ENCODE measurements around the gene LIN7A.
"Not testable (repeated sequence)": the region's sequence is repeated elsewhere in the genome, so short reads cannot be mapped to it uniquely, and the experiment has no call there.

LIN7A gene

DNA sequence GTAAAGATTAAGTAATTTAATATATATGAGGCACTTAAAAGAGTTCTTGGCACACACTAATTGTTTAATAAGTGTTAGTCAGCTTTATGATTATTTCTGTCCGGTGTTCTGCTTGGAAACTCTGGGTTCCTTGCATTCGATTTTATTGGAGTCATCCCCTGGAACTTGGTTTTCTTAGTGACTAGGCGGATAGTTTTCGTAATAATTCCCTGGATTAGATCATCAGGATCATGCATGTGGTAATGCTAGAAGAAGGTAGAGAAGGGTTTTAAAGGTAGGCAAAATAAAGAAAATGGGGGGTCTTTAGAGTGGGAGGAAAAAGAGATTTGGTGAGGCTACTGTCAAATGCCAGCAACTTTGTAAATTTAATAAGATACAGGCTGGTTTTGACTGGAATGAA is 132.6 kb downstream of the LIN7A start:
- no peaks in the 10 kb centered on the region for H3K36me3 ChIP-seq (replicated peaks)
- in situ Hi-C loops (cut with HindIII; ENCODE audit: low pct_ligation_motif_present, low sequenced_read_pairs): no loop called here

DNA sequence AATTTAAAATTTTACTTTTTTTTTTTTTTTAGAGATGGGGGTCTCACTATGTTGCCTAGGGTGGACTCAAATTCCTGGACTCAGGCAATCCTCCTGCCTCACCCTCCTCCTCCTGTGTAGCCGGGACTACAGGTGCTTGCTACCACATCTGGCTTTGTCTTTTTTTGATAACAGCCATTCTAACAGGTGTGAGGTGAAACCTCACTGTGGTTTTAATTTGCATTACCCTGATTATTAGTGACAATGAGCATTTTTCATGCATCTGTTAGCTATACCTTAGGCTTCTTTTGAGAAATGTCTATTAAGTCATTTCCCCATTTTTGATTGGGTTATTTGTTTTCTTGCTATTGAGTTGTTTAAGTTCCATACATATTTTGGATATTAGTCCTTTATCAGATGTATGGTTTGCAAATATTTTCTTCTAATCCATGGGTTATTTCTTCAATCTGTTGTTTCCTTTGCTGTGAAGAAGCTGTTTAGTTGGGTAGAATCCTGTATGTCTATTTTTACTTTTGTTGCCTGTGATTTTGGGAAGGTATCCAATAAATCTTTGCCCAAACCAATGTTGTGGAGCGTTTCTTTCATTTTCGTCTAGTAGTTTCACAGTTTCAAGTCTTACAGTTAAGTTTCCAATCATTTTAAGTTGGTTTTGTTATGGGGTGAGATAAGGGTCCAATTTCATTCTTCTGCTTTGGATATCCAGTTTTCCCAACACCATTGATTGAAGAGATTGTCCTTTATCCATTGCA is 134.9 kb downstream of the LIN7A start:
- no peak for DNase-seq
- no peak overlapping the region for H3K27ac ChIP-seq
- H3K27me3 ChIP-seq (replicated peaks): no peaks in the 10 kb centered on the region
- in situ Hi-C loops (cut with HindIII; ENCODE audit: low pct_ligation_motif_present, low sequenced_read_pairs): no loop called here
- no peaks in the 10 kb centered on the region for H3K36me3 ChIP-seq (replicated peaks)
- H3K4me3 ChIP-seq (ENCODE audit: low read depth, low read length): no peak overlapping the region
- TF ChIP-seq, protein P1, sequence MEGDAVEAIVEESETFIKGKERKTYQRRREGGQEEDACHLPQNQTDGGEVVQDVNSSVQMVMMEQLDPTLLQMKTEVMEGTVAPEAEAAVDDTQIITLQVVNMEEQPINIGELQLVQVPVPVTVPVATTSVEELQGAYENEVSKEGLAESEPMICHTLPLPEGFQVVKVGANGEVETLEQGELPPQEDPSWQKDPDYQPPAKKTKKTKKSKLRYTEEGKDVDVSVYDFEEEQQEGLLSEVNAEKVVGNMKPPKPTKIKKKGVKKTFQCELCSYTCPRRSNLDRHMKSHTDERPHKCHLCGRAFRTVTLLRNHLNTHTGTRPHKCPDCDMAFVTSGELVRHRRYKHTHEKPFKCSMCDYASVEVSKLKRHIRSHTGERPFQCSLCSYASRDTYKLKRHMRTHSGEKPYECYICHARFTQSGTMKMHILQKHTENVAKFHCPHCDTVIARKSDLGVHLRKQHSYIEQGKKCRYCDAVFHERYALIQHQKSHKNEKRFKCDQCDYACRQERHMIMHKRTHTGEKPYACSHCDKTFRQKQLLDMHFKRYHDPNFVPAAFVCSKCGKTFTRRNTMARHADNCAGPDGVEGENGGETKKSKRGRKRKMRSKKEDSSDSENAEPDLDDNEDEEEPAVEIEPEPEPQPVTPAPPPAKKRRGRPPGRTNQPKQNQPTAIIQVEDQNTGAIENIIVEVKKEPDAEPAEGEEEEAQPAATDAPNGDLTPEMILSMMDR (IDR thresholded peaks at IDR 0.05; ENCODE audit: low read depth, low read length, missing control alignments): no peak

More for the DNA sequence above, 132.6 kb downstream of the LIN7A start:
- H3K4me3 ChIP-seq (ENCODE audit: low read depth, low read length): no peak overlapping the region
- H3K27ac ChIP-seq: no peak overlapping the region
- DNase-seq: no peak
- H3K27me3 ChIP-seq (replicated peaks): no peaks in the 10 kb centered on the region
- TF ChIP-seq, protein P1 (IDR thresholded peaks at IDR 0.05; ENCODE audit: low read depth, low read length, missing control alignments): no peak

- no peak overlapping the region for H3K4me3 ChIP-seq (ENCODE audit: low read depth, low read length)
- DNase-seq: no peak
- TF ChIP-seq, protein P1 (IDR thresholded peaks at IDR 0.05; ENCODE audit: low read depth, low read length, missing control alignments): no peak
- no peaks in the 10 kb centered on the region for H3K27me3 ChIP-seq (replicated peaks)
- no peak overlapping the region for H3K27ac ChIP-seq
- H3K36me3 ChIP-seq (replicated peaks): no peaks in the 10 kb centered on the region
- in situ Hi-C loops (cut with HindIII; ENCODE audit: low pct_ligation_motif_present, low sequenced_read_pairs): no loop called here
These were observed 139.5 kb downstream of the LIN7A start for GRCh38 chr12:80798281-80798680.

- in situ Hi-C loops (cut with HindIII; ENCODE audit: low pct_ligation_motif_present, low sequenced_read_pairs): no loop called here
- H3K4me3 ChIP-seq (ENCODE audit: low read depth, low read length): no peak overlapping the region
- DNase-seq: no peak
- TF ChIP-seq, protein P1 (IDR thresholded peaks at IDR 0.05; ENCODE audit: low read depth, low read length, missing control alignments): no peak
- H3K36me3 ChIP-seq (replicated peaks): no peaks in the 10 kb centered on the region
- no peak overlapping the region for H3K27ac ChIP-seq
- no peaks in the 10 kb centered on the region for H3K27me3 ChIP-seq (replicated peaks)
These were observed 143.2 kb downstream of the LIN7A start for GRCh38 chr12:80794551-80794950.

GRCh38 chr12:80792861-80793260 is 144.9 kb downstream of the LIN7A start:
- Histone ChIP-seq H3K4me3 (ENCODE audit: low read depth, low read length) (no peak overlapping the region), H3K27ac (no peak overlapping the region), H3K36me3 (replicated peaks) (no peaks in the 10 kb centered on the region), H3K27me3 (replicated peaks) (no peaks in the 10 kb centered on the region)
- in situ Hi-C loops (cut with HindIII; ENCODE audit: low pct_ligation_motif_present, low sequenced_read_pairs): no loop called here
- no peak for DNase-seq
- TF ChIP-seq, protein P1 (IDR thresholded peaks at IDR 0.05; ENCODE audit: low read depth, low read length, missing control alignments): no peak

GRCh38 chr12:80791863-80792262 is 145.9 kb downstream of the LIN7A start:
- Histone ChIP-seq H3K27ac (no peak overlapping the region), H3K4me3 (ENCODE audit: low read depth, low read length) (no peak overlapping the region), H3K36me3 (replicated peaks) (no peaks in the 10 kb centered on the region), H3K27me3 (replicated peaks) (no peaks in the 10 kb centered on the region)
- in situ Hi-C loops (cut with HindIII; ENCODE audit: low pct_ligation_motif_present, low sequenced_read_pairs): no loop called here
- DNase-seq: no peak
- TF ChIP-seq, protein P1 (IDR thresholded peaks at IDR 0.05; ENCODE audit: low read depth, low read length, missing control alignments): no peak

GRCh38 chr12:80788407-80788806 is 149.3 kb downstream of the LIN7A start:
- in situ Hi-C loops (cut with HindIII; ENCODE audit: low pct_ligation_motif_present, low sequenced_read_pairs); DNase-seq; H3K4me3 ChIP-seq (ENCODE audit: low read depth, low read length); H3K36me3 ChIP-seq (replicated peaks); H3K27ac ChIP-seq; H3K27me3 ChIP-seq (replicated peaks): not testable (repeated sequence)

- in situ Hi-C loops (cut with HindIII; ENCODE audit: low pct_ligation_motif_present, low sequenced_read_pairs); H3K4me3 ChIP-seq (ENCODE audit: low read depth, low read length); H3K27me3 ChIP-seq (replicated peaks); H3K36me3 ChIP-seq (replicated peaks); DNase-seq; H3K27ac ChIP-seq: not testable (repeated sequence)
These were observed 154.7 kb downstream of the LIN7A start for GRCh38 chr12:80782963-80783470.

Measured in brain microvascular endothelial cell (primary cell).